H1 (cell line): Measurements from ENCODE around the gene NOL12. TPM values are rescaled to one million over a fixed set of nuclear protein-coding genes. Genes with fewer than 3 reads are reported as not detected.

Experiments used
- ASH2L ChIP-seq: fragments of 200-600, 300-600 bp; sonication (generic); IDR thresholded peaks from one replicate; pipeline ENCODE4 v1.7.1; 2017; ENCODE audit warnings: low read length
- CHD2 ChIP-seq: IDR thresholded peaks from 2 replicates; pipeline ENCODE4 v1.6.1; 2012; ENCODE audit warnings: low read length, improper control_type of control experiment
- EGR1 ChIP-seq: IDR thresholded peaks from 2 replicates; pipeline ENCODE4 v1.6.1; 2011; ENCODE audit warnings: low read depth, low read length, borderline replicate concordance
- EZH2 ChIP-seq: fragments of 200-600 bp; sonication (generic); IDR thresholded peaks from 2 replicates; pipeline ENCODE4 v1.7.1; 2012; ENCODE audit warnings: low read depth, mild to moderate bottlenecking, moderate library complexity, low read length, inconsistent platforms; ENCODE audit not compliant: severe bottlenecking
- FOSL1 ChIP-seq: IDR thresholded peaks from 2 replicates; pipeline ENCODE4 v1.6.1; 2011; ENCODE audit warnings: mild to moderate bottlenecking, low read depth, low read length, moderate library complexity; ENCODE audit not compliant: insufficient read depth
- GABPA ChIP-seq: IDR thresholded peaks from 2 replicates; pipeline ENCODE4 v1.6.1; 2011; ENCODE audit warnings: mild to moderate bottlenecking, low read length, moderate library complexity, borderline replicate concordance; ENCODE audit not compliant: insufficient read depth
- HDAC2 ChIP-seq, 2 experiments: fragments of 300-600 bp in 1 of 2; sonication (generic) in 1 of 2; IDR thresholded peaks; 2 replicates each; pipeline ENCODE4 v1.6.1; 2011 to 2012; ENCODE audit warnings: low read depth in 2 of 2, low read length in 2 of 2, mild to moderate bottlenecking in 2 of 2, moderate library complexity in 2 of 2, borderline replicate concordance in 1 of 2, inconsistent platforms in 1 of 2
- HDAC6 ChIP-seq: IDR thresholded peaks from one replicate; pipeline ENCODE4 v1.7.1; 2012; ENCODE audit warnings: low read depth, mild to moderate bottlenecking, inconsistent platforms, low read length, moderate library complexity
- JUN ChIP-seq: IDR thresholded peaks from 2 replicates; pipeline ENCODE4 v1.6.1; 2011; ENCODE audit warnings: low read depth, mild to moderate bottlenecking, improper control_type of control experiment, low read length
- KDM1A ChIP-seq: fragments of 200-600, 300-600 bp; sonication (generic); IDR thresholded peaks from 2 replicates; pipeline ENCODE4 v1.7.1; 2016; ENCODE audit warnings: mild to moderate bottlenecking, low read length, borderline replicate concordance
- KDM4A ChIP-seq: IDR thresholded peaks from one replicate; pipeline ENCODE4 v1.7.1; 2012; ENCODE audit warnings: low read depth, mild to moderate bottlenecking, moderate library complexity, low read length, inconsistent platforms; ENCODE audit not compliant: severe bottlenecking
- KDM5A ChIP-seq: fragments of 200-600 bp; IDR thresholded peaks from 2 replicates; pipeline ENCODE4 v1.7.1; 2012; ENCODE audit warnings: mild to moderate bottlenecking, low read length, inconsistent platforms, mixed read lengths
- PHF8 ChIP-seq: fragments of 200-600 bp; sonication (generic); conservative IDR thresholded peaks from 2 replicates; pipeline ENCODE4 v1.7.1; 2012; ENCODE audit warnings: low read depth, mild to moderate bottlenecking, inconsistent platforms, low read length, moderate library complexity
- RBBP5 ChIP-seq: IDR thresholded peaks from 2 replicates; pipeline ENCODE4 v1.7.1; 2012; ENCODE audit warnings: low read depth, mild to moderate bottlenecking, inconsistent platforms, low read length, moderate library complexity, borderline replicate concordance
- RNF2 ChIP-seq: fragments of 200-900, 300-1000 bp; sonication (generic); IDR thresholded peaks from 2 replicates; pipeline ENCODE4 v1.7.1; 2016; ENCODE audit warnings: borderline replicate concordance, low read depth, mild to moderate bottlenecking, antibody characterized with exemption, low read length; ENCODE audit not compliant: poor library complexity, severe bottlenecking; ENCODE audit errors: missing control alignments
- SIX5 ChIP-seq: IDR thresholded peaks from 2 replicates; pipeline ENCODE4 v1.6.1; 2011; ENCODE audit warnings: mild to moderate bottlenecking, low read depth, low read length
- SP1 ChIP-seq: IDR thresholded peaks from 2 replicates; pipeline ENCODE4 v1.6.1; 2011; ENCODE audit warnings: low read depth, low read length
- YY1 ChIP-seq: IDR thresholded peaks from 2 replicates; pipeline ENCODE4 v1.6.1; 2011; ENCODE audit warnings: low read depth, mild to moderate bottlenecking, low read length
- polyA plus RNA-seq, 7 experiments: library from polyadenylated mRNA; depleted of rRNA in 3 of 7; stranded (reverse) in 5 of 7; unstranded in 2 of 7; fragments of >200 nt in 5 of 7; fragments of 200-250 nt in 2 of 7; gene quantifications; 1 replicate in 5 of 7; 2 replicates in 1 of 7; 4 replicates in 1 of 7; pipeline versions ENCODE4 v1.2.1 to v1.2.3, GENCODE V29; 2011 to 2013; ENCODE audit warnings: missing spikeins in 2 of 7, mixed read lengths in 2 of 7
- total RNA-seq: library from RNA; stranded (reverse); fragmentation: NEBNext Ultra II Directional; extraction: Animal tissue kit (Norgen Biotek cat#: 25700); gene quantifications from 2 replicates; pipeline ENCODE4 v1.2.1, GENCODE V29; 2021
- TF ChIP-seq, protein P1 (sequence below): IDR thresholded peaks from 2 replicates; pipeline ENCODE4 v1.6.1; 2012; ENCODE audit warnings: low read length, inconsistent platforms
- TF ChIP-seq, protein P2 (sequence below): IDR thresholded peaks from 2 replicates; pipeline ENCODE4 v1.6.1; 2012; ENCODE audit warnings: inconsistent platforms

Gene NOL12
- total and polyA plus RNA-seq, 2 of the 8 experiments (the other 6 are each of a cell fraction or from before 2014, with no cell fraction given): 25.3 to 28.3 TPM

DNA sequence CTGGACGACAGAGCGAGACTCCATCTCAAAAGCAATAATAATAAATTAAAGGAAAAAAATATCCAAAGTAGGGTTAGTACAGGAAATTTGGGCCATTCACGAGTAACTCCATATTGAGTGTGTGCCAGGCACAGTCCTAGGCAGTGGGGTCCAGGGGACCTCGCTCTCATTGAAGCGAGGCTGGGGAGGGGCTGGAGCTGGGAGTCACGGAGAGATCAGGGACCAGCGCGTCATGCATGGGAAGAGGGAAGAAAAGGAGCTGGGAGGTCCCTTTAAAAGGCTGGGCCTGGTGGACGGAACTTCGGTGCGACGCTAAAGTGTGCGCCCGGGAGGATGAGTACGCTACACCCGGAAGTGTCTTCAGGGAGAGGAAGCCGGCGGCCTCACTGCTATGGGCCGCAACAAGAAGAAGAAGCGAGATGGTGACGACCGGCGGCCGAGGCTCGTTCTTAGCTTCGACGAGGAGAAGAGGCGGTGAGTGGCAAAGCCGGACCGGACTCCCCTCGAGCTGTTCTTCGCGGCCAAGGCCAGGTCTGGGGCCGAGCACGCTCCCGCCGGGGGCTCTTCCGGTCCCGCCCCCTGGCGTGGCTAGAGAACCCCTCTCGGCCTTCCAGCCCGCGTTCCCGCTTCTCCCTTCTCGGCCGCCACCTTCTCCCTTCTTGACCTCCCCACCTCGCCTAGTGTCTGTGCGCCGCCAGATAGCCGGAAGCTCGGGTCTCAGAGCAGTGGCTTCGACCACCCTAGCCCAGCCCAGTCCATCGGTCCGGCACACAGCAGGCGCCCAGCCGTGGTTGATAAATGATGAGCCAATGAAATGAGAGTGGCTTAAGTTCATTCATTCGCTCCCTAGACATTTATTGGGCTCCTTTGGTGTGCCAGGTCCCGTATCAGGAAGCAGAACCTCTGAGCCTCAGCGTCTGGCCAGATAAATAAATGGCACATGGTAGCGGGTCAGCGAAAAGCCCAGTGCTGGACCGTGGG lies at the start of gene NOL12 (continued):
- TF ChIP-seq HDAC2 (IDR thresholded peaks at IDR 0.05; ENCODE audit: borderline replicate concordance in 1 of 2, low read depth in 2 of 2, low read length in 2 of 2): peak in 1 of 2 experiments; percentile 31; a peak in 1 of 4 replicates
- no peak for TF ChIP-seq EZH2
- TF ChIP-seq, protein P1, sequence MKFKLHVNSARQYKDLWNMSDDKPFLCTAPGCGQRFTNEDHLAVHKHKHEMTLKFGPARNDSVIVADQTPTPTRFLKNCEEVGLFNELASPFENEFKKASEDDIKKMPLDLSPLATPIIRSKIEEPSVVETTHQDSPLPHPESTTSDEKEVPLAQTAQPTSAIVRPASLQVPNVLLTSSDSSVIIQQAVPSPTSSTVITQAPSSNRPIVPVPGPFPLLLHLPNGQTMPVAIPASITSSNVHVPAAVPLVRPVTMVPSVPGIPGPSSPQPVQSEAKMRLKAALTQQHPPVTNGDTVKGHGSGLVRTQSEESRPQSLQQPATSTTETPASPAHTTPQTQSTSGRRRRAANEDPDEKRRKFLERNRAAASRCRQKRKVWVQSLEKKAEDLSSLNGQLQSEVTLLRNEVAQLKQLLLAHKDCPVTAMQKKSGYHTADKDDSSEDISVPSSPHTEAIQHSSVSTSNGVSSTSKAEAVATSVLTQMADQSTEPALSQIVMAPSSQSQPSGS: peak; percentile 78; the same call in 1 of the 2 replicates
- TF ChIP-seq, protein P2, sequence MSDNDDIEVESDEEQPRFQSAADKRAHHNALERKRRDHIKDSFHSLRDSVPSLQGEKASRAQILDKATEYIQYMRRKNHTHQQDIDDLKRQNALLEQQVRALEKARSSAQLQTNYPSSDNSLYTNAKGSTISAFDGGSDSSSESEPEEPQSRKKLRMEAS: peak; percentile 72
- TF ChIP-seq YY1: no peak
- TF ChIP-seq SP1: peak; percentile 93
- no peak for TF ChIP-seq KDM4A
- peak; percentile 98 for TF ChIP-seq GABPA
- TF ChIP-seq CHD2: 0 out of 2 replicates have a peak, but pooled peaks have one; percentile 7
- TF ChIP-seq PHF8: peak; percentile 84
- TF ChIP-seq FOSL1: no peak
- 0 out of 2 replicates have a peak, but pooled peaks have one; percentile 44 for TF ChIP-seq JUN
- TF ChIP-seq ASH2L: peak; percentile 99
- TF ChIP-seq KDM5A: peak; percentile 70
- TF ChIP-seq RBBP5: peak; percentile 97
- TF ChIP-seq KDM1A: 0 out of 2 replicates have a peak, but pooled peaks have one; percentile 38
- TF ChIP-seq EGR1: no peak
- peak; percentile 10; the same call in 1 of the 2 replicates for TF ChIP-seq SIX5
- TF ChIP-seq RNF2: no peak
- no peak for TF ChIP-seq HDAC6
